H1 (cell line): ENCODE data around the gene RNF166. TPM values are rescaled to one million over a fixed set of nuclear protein-coding genes. Genes with fewer than 3 reads are reported as not detected.

ENCODE experiments used
- CHD2 ChIP-seq: IDR thresholded peaks from 2 replicates; pipeline ENCODE4 v1.6.1; 2012; ENCODE audit warnings: low read length, improper control_type of control experiment
- EP300 ChIP-seq, 2 experiments: IDR thresholded peaks; 1 replicate in 1 of 2; 2 replicates in 1 of 2; pipeline ENCODE4 v1.6.1; 2011 to 2012; ENCODE audit warnings: low read depth in 2 of 2, low read length in 2 of 2, mild to moderate bottlenecking in 2 of 2, borderline replicate concordance in 1 of 2, inconsistent platforms in 1 of 2, moderate library complexity in 1 of 2
- GABPA ChIP-seq: IDR thresholded peaks from 2 replicates; pipeline ENCODE4 v1.6.1; 2011; ENCODE audit warnings: mild to moderate bottlenecking, low read length, moderate library complexity, borderline replicate concordance; ENCODE audit not compliant: insufficient read depth
- JUND ChIP-seq: IDR thresholded peaks from 2 replicates; pipeline ENCODE4 v1.6.1; 2011; ENCODE audit warnings: mild to moderate bottlenecking, improper control_type of control experiment, low read length
- KDM4A ChIP-seq: IDR thresholded peaks from one replicate; pipeline ENCODE4 v1.7.1; 2012; ENCODE audit warnings: low read depth, mild to moderate bottlenecking, moderate library complexity, low read length, inconsistent platforms; ENCODE audit not compliant: severe bottlenecking
- RBBP5 ChIP-seq: IDR thresholded peaks from 2 replicates; pipeline ENCODE4 v1.7.1; 2012; ENCODE audit warnings: low read depth, mild to moderate bottlenecking, inconsistent platforms, low read length, moderate library complexity, borderline replicate concordance
- RFX5 ChIP-seq: IDR thresholded peaks from 2 replicates; pipeline ENCODE4 v1.6.1; 2011; ENCODE audit warnings: low read depth, low read length, improper control_type of control experiment, borderline replicate concordance
- TAF1 ChIP-seq: IDR thresholded peaks from 2 replicates; pipeline ENCODE4 v1.6.1; 2011; ENCODE audit warnings: mild to moderate bottlenecking, low read depth, low read length
- TCF12 ChIP-seq: IDR thresholded peaks from 2 replicates; pipeline ENCODE4 v1.6.1; 2011; ENCODE audit warnings: low read depth, mild to moderate bottlenecking, low read length
- polyA plus RNA-seq, 7 experiments: library from polyadenylated mRNA; depleted of rRNA in 3 of 7; stranded (reverse) in 5 of 7; unstranded in 2 of 7; fragments of >200 nt in 5 of 7; fragments of 200-250 nt in 2 of 7; gene quantifications; 1 replicate in 5 of 7; 2 replicates in 1 of 7; 4 replicates in 1 of 7; pipeline versions ENCODE4 v1.2.1 to v1.2.3, GENCODE V29; 2011 to 2013; ENCODE audit warnings: missing spikeins in 2 of 7, mixed read lengths in 2 of 7
- total RNA-seq: library from RNA; stranded (reverse); fragmentation: NEBNext Ultra II Directional; extraction: Animal tissue kit (Norgen Biotek cat#: 25700); gene quantifications from 2 replicates; pipeline ENCODE4 v1.2.1, GENCODE V29; 2021
- TF ChIP-seq, protein P1 (sequence below): fragments of 300-600 bp; sonication (generic); IDR thresholded peaks from 2 replicates; pipeline ENCODE4 v1.7.1; 2012; ENCODE audit warnings: low read length, moderate library complexity, mild to moderate bottlenecking, inconsistent platforms; ENCODE audit not compliant: insufficient replicate concordance

The RNF166 gene
- total and polyA plus RNA-seq, 2 of the 8 experiments (the other 6 are each of a cell fraction or from before 2014, with no cell fraction given), result 29.8 to 31.2 TPM

DNA sequence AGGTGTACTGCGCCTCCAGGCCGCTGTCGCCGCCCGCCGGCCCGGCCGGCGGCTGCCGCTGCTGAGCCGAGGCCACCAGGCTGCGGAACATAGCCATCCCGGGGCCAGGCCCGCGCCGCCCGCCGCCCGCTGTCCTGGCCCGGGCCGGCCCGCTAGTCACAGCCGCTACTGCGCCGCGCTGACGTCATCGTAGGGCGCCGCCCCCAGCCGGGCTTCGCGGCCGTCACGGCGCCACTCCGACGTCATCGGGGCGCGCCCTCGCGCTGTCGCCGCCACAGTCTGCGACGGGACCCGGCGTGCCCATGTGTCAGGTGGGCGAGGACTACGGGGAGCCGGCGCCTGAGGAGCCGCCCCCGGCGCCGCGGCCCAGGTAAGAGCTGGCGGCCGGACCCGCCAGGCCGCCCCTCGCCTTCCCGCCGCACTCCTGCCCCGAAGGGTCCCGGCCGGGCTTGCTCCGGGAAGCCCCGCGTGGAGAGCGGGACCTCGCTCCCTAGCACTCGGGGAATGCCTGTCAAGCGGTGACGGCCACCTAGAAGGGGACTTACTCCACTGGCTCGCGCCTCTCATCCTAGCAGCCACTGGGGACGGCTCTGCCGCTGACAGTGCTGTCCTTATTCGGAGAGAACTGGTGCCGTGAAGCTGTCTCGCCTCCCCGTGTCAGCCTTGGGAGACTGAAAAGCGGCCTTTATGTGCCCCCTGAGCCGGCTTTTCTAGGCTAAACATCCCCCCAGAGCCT, at the start of gene RNF166, which contains the start of gene CTU2 (continued):
- TF ChIP-seq JUND, result peak; percentile 93
- TF ChIP-seq CHD2, result peak; percentile 37; the same call in 1 of the 2 replicates
- TF ChIP-seq RBBP5, result peak; percentile 91; the same call in 1 of the 2 replicates
- TF ChIP-seq TCF12, result no peak
- peak; percentile 56 for TF ChIP-seq TAF1
- peak; percentile 100 for TF ChIP-seq KDM4A
- peak; percentile 58; the same call in 1 of the 2 replicates for TF ChIP-seq GABPA
- peak in 1 of 2 experiments; percentile 82; a peak in 1 of 3 replicates for TF ChIP-seq EP300 (IDR thresholded peaks at IDR 0.05; ENCODE audit: borderline replicate concordance in 1 of 2, low read depth in 2 of 2, low read length in 2 of 2)
- no peak for TF ChIP-seq RFX5
- TF ChIP-seq, protein P1, sequence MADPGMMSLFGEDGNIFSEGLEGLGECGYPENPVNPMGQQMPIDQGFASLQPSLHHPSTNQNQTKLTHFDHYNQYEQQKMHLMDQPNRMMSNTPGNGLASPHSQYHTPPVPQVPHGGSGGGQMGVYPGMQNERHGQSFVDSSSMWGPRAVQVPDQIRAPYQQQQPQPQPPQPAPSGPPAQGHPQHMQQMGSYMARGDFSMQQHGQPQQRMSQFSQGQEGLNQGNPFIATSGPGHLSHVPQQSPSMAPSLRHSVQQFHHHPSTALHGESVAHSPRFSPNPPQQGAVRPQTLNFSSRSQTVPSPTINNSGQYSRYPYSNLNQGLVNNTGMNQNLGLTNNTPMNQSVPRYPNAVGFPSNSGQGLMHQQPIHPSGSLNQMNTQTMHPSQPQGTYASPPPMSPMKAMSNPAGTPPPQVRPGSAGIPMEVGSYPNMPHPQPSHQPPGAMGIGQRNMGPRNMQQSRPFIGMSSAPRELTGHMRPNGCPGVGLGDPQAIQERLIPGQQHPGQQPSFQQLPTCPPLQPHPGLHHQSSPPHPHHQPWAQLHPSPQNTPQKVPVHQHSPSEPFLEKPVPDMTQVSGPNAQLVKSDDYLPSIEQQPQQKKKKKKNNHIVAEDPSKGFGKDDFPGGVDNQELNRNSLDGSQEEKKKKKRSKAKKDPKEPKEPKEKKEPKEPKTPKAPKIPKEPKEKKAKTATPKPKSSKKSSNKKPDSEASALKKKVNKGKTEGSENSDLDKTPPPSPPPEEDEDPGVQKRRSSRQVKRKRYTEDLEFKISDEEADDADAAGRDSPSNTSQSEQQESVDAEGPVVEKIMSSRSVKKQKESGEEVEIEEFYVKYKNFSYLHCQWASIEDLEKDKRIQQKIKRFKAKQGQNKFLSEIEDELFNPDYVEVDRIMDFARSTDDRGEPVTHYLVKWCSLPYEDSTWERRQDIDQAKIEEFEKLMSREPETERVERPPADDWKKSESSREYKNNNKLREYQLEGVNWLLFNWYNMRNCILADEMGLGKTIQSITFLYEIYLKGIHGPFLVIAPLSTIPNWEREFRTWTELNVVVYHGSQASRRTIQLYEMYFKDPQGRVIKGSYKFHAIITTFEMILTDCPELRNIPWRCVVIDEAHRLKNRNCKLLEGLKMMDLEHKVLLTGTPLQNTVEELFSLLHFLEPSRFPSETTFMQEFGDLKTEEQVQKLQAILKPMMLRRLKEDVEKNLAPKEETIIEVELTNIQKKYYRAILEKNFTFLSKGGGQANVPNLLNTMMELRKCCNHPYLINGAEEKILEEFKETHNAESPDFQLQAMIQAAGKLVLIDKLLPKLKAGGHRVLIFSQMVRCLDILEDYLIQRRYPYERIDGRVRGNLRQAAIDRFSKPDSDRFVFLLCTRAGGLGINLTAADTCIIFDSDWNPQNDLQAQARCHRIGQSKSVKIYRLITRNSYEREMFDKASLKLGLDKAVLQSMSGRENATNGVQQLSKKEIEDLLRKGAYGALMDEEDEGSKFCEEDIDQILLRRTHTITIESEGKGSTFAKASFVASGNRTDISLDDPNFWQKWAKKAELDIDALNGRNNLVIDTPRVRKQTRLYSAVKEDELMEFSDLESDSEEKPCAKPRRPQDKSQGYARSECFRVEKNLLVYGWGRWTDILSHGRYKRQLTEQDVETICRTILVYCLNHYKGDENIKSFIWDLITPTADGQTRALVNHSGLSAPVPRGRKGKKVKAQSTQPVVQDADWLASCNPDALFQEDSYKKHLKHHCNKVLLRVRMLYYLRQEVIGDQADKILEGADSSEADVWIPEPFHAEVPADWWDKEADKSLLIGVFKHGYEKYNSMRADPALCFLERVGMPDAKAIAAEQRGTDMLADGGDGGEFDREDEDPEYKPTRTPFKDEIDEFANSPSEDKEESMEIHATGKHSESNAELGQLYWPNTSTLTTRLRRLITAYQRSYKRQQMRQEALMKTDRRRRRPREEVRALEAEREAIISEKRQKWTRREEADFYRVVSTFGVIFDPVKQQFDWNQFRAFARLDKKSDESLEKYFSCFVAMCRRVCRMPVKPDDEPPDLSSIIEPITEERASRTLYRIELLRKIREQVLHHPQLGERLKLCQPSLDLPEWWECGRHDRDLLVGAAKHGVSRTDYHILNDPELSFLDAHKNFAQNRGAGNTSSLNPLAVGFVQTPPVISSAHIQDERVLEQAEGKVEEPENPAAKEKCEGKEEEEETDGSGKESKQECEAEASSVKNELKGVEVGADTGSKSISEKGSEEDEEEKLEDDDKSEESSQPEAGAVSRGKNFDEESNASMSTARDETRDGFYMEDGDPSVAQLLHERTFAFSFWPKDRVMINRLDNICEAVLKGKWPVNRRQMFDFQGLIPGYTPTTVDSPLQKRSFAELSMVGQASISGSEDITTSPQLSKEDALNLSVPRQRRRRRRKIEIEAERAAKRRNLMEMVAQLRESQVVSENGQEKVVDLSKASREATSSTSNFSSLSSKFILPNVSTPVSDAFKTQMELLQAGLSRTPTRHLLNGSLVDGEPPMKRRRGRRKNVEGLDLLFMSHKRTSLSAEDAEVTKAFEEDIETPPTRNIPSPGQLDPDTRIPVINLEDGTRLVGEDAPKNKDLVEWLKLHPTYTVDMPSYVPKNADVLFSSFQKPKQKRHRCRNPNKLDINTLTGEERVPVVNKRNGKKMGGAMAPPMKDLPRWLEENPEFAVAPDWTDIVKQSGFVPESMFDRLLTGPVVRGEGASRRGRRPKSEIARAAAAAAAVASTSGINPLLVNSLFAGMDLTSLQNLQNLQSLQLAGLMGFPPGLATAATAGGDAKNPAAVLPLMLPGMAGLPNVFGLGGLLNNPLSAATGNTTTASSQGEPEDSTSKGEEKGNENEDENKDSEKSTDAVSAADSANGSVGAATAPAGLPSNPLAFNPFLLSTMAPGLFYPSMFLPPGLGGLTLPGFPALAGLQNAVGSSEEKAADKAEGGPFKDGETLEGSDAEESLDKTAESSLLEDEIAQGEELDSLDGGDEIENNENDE, result no peak
